Measurements from ENCODE around the gene ZC3HAV1.
"Not testable (repeated sequence)": the region's sequence is repeated elsewhere in the genome, so short reads cannot be mapped to it uniquely, and the experiment has no call there.

The ZC3HAV1 gene

DNA sequence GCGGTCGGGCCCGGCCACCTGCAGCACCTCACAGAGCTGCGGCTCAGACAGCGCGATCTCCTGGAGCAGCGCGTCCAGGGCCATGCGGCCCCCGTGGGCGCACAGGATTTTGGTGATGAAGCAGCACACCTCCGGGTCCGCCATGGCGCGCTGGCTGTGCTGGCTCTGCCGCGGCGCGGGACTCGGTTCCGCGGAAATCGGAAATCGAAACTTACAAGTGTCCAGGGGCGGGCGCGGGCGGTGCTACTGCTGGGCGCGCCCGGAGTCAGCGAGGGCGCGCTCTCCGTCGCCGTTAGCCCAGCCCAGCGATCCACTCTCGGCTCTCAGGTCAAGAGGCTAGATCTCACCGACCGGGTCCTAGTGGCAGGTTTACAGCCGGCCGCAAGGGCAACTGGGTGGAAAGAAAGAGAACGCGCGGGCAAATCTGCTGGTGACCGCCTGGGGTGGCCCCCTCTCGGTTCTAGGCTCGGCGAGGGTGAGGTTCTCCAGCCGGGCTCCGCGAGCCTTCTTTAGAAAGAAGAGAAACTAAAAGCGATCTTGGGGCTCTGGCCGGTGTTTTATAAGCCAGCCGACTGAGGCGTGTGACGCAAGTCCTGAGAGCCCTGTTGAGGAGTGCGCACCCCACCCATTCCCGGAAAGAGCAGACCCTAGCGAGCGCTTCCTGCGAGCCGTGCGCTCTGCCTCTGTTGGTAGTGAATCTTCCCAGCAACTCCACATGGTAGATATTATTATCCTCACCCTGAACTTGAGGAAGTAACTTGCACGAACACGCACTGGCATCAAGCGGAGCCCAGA lies at the start of gene ZC3HAV1:
Gene ZC3HAV1, minus strand, starts transcription at position 533 of the 795 bp plus-strand sequence. Its CDS starts 389 bp downstream, at position 144.
- DNase-seq = peak; percentile 67

DNA sequence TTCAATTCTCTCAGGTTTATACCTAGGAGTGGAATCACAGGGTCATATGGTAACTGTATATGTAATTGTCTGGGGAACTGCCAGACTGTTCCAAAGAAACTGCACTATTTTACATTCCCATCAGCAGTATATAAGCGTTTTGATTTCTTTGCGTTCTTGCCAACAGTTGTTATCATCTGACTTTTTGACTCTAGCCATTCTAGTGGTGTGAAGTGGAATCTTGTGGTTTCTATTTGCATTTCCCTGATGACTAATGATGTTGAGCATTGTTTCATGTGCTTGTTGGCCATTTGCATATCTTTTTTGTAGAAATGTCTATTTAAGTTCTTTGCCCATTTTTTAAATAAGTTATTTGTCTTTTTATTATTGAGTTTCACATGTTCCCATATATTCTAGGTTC lies 44.3 kb upstream of the ZC3HAV1 start:
- DNase-seq = no peak

DNA sequence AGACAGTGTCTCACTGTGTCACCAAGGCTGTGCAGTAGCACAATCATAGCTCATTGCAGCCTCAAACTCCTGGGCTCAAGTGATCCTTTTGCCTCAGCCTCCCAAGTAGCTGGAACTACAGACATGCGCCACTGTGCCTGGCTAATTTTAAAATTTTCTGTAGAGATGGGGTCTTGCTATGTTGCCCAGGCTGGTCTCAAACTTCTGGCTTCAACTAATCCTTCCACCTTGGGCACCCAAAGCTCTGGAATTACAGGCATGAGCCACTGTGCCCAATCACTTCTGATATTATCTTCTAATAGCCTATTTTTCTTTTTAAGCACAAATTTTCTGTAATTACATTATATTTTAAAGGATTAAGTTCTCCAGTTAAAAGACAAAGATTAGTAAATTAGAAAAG lies 42.6 kb upstream of the ZC3HAV1 start:
- no peak for DNase-seq

DNA sequence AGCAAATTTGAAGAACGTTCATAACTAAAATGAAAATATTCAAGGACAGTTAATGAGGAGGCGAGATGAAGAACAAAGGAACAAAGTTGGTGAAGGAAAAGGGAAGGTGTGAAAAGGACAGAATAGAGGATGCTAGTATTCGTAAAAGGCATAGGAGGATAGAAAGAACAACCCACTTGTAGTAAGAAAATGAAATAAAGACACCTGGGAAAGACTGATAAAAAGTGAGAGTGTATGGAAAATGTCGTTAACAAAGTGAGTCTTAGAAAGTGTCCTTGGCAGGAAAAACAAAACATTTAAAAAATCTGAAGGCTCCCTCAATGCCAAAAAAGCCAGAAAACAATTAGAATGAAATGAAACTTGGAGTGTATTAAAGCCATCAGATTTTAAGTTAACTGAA lies 29.6 kb upstream of the ZC3HAV1 start:
- DNase-seq = no peak

DNA sequence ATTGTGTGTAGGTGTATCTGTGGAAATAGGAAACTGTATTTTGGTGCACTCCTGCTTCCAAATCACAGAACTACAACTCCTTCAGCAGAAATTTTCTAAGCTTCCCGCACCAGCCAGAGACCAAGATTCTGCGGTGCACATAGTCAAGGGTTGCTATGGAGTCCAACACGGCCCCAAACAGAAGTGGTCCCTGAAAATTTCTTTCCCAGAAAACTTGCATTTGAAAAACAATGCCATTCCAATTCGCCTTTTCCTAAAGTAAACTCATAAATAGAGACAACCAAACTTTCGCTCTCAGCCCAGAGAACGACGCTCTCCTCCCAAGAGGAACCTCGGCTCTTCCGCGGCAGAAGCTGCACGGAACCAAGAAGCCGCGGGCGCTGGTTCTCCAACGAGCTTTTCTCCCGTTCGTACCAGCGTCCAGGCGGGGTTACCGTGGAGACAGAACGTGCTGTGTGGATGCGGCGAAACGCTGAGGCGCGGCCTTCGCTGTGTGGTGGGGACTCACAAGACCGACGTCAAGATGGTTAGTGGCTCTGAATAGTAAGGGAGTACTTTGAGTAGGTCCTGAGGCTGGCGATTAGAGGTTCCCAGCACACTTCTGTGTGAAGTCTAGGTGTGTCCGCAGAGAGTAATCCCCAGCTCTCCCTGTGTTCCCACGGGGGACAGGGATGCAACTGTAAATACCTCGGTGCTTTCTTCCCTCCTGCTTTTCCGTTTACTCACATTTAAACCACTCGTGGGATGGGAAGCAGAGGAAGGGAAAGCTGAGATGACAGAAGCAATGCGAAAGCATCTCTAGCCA lies 24.0 kb upstream of the ZC3HAV1 start:
- DNase-seq = peak; percentile 88

DNA sequence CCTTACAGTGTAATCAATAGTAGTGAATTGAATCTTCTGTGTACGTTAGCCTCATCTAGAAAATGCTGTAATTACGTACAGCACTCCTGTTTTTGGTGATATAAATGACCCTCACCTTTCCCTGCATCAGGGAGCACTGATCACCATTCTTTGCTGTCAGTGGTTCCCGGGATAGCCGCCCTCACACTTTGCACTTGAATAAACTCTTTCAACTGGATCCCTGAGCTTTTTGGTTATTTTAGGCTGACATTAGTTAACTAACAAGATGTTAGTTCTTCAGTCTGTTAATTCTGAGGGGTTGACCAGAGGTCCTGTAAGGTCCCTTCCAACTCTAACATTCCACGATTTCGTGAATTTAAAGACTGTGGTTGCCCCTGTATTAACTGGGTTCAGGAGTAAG lies 23.4 kb upstream of the ZC3HAV1 start:
- DNase-seq = no peak

DNA sequence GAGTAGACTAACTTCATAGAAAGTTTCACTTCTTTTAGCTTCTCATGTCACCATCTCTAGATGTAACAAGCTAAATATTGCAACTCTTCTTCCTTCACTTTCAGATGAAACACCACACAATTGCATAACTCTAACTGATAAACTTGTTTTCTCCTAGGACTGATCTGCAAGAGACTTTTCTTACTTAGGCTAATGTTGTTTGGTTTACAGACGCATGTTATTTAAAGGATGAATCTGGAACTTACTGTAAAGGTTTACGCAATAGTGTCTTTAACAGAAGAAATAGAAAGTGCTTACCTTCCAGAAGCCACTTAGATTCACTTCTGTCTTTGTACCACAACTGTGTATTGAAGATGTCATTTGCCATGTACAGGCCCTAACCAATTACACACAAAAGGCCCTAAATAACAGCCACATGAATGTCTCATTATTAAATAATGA lies 22.1 kb upstream of the ZC3HAV1 start:
- no peak for DNase-seq

DNA sequence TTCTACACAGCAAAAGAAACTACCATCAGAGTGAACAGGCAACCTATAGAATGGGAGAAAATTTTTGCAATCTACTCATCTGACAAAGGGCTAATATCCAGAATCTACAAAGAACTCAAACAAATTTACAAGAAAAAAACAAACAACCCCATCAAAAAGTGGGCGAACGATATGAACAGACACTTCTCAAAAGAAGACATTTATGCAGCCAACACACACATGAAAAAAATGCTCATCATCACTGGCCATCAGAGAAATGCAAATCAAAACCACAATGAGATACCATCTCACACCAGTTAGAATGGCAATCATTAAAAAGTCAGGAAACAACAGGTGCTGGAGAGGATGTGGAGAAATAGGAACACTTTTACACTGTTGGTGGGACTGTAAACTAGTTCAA lies 20.3 kb upstream of the ZC3HAV1 start:
- DNase-seq = not testable (repeated sequence)

DNA sequence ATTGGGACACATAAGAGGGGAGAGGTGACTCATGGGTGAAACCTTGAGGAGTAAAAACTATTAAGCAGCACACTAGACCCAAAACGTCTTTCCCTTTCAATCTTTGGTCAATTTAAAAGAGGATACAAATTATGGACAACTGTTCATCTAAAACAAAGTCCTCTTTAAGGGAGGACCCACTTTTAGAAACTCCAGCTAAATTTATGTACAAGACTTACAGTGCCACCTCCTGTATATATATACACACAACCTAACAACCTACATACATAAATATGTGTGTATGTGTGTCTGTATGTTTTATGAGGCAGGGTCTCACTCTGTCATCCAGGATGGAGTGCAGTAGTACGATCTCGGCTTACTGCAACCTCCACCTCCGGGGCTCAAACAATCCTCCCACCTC lies 18.1 kb upstream of the ZC3HAV1 start:
- no peak for DNase-seq

DNA sequence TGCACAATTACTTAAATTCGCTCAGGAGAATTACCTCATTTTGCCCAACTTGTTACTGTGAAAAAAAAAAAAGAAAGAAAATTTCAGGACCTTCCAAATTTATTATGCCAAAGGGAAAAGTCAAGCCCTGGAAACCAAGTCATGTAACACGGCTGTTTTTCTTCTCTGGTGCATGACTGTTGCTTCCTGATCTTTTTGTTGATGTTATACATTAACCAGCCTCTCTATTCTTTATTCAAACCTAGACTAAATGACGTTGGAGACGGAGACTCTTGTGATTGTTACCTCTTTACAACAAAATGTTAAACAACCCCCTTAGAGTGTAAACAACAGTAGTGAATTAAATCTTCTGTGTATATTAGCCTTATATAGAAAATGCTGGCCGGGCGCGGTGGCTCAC lies 16.1 kb upstream of the ZC3HAV1 start:
- DNase-seq = no peak

DNA sequence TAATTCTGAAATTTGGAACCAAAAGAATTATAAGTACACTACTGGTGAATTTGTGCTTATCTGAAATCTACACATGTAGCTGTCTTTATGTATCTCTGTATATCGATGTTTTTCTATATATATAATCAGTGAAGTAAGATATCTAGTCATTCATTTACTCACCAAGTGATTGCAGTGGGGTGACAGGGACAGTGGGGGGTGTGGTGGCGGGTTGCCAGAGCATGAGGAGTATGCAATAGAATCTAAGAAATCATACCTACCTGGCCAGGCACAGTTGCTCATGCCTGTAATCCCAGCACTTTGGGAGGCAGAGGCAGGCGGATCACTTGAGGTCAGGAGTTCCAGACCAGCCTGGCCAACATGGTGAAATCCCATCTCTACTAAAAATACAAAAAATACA lies 15.5 kb upstream of the ZC3HAV1 start:
- not testable (repeated sequence) for DNase-seq

DNA sequence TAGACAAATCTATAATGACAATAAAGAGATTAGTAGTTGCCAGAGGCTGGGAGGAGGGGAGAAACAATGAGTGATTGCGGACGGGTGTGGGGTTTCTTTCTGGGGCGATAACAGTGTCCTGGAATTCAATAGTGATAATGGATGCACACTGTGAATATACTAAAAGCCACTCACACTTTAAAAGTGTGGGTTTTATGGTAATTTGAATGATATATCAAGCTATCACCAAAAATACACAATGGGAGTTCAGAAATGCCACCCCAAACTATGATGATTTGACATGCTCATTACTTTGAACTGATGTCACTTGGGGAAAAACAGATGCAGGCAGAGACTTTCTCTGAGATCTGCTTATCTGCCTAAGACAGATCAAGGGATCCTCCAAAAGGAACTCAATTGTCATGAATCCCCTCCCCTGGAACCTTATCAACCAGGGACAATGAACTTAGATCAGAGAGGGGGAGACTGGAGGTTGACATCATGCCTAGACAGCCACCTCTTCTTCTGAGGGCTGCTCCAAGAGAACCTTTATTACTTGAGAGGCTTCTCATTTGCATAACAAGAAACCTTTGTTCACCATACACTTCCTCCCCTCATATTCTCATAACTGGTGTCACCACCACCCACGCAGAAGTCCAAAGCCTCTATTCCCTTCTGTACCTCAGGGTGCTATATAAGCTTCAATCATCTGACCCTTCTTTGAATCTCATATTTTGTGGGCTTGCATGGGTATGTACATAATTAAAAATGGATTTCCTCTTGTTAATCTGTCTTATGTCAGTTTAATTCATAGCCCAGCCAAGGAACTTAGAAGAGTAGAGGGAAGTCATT lies 14.8 kb upstream of the ZC3HAV1 start:
- no peak for DNase-seq

DNA sequence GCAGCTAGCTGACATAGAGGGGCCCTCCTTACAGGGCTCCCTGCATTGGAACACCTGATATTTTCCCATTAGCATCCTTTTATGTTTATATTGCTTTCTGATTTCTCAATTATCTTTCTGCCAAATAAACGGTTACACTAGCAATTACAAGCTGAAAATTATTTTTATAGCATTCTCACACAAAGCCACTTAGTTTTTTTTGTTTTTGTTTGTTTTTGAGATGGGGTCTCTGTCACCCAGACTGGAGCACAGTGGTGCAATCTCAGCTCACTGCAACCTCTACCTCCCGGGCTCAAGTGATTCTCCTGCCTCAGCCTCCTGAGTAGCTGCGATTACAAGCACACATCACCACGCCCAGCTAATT lies 9.9 kb upstream of the ZC3HAV1 start:
- no peak for DNase-seq

DNA sequence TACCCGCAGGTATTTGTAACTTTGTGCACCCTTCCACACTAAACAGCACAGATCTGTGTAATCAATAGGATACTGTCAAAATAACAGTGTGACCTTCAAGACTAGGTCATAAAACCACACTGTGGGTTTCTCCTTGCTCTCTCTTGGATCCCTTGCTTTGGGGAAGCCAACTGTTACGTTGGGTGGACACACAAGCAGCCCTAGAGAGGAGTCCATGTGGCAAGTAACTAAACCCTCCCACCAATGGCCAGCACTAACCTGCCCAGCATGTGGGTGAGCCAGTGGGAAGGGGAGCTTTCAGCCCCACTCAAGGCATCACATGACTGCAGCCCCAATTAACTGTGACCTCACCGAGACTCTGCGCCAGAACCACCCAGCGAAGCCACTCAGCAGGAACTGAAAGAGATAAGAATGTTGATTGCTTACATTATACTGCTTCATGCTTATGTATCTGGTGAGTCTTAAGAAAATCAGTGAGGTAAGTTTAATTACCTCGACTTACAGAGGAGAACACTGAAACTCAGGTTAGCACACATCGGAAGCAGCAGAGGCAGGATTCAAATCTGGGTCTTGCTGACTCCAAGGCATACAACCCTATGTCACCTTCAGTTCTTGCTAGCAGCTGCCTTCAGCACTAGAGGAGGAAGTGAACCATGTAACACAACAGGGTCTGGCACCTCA lies 9.4 kb upstream of the ZC3HAV1 start:
- no peak for DNase-seq

DNA sequence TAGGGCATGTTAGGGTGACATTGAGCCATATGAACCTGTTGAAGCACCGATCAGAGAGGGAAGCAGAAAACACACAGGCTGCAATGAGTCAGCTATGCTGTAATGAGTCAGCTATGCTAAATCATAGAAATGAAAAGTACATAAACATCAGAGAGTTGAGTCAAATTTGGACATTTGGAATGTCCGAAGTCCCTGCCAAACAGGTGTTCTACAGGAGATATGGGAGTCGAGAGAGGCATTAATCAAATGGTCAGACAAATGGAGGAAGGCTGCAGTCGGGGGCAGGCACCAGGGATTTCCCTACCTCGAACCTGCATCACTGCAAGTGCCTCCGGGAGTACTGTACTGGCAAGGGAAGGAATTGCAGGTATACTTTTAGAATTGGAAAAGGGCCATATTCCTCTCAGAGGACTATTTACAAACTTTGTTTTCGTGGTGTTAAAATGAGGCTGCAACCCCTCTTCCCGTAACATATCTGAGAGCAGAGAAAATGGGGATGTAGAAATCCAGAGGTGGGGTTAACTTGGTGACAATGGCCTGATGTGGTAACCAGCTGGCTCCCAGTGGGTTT lies 8.8 kb upstream of the ZC3HAV1 start:
- DNase-seq = no peak

DNA sequence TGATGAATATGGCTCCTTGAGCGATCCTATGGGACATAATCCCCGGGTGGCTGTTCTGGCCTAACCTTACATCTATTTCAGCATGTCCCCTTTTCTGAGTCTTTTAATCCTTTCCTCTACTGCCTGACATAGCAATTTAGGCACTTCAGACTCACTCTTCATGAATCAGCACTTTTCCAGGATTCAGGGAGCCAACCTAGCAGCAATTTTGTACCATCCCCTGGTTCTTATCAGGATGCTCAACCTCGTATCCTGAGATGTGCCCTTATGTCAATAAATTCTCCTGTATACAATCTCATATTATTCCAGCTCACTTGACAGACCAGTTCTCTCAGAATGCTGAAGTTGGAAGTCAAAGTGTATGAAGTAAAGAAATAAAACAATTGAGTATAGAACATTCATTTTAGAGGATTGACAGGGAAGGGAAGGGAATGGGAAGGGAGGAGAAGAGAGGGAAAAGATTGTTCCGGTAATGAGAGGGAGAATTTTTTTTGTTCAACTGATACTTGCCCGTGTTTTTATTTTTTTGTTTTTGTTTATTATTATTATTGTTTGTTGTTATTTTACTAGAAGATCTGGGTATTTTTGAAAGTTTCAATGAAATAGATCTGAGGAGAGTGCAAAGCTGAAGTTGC lies 8.2 kb upstream of the ZC3HAV1 start:
- DNase-seq = no peak

DNA sequence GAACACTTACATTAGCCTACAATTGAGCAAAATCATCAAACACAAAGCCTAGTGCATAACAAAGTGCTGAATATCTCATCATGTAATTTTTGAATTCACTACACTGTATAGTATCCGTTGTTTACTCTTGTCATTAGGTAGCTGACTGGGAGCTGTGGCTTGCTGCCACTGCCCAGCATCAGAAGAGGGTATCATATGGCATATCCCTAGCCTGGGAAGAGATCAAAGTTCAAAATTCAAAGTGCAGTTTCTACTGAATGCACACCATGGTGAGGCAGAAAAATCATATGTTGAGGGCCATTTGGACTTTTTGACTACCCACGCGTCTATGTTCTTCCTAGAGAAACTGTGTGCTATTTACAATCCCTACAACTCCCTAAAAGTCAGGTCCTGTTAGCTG lies 7.5 kb upstream of the ZC3HAV1 start:
- DNase-seq = no peak

DNA sequence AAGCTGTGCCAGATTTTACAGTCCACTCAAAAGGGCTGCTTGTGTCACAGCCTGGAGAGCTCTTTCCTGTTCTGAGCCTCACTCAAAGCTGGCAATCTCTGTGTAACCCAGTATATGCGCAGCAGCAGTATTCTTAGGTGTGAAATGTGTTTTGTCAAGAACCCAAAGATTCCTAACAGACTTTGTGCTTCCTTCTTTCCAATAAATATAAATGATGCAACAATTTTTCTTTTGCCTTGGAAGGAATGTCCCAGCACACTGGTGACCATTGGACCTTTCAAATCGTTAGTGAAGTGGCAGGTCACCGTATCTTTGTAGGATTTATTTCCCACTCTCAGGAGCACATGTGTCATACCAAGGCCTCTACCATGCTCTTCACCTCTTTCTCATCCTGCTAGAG lies 5.6 kb upstream of the ZC3HAV1 start:
- no peak for DNase-seq

DNA sequence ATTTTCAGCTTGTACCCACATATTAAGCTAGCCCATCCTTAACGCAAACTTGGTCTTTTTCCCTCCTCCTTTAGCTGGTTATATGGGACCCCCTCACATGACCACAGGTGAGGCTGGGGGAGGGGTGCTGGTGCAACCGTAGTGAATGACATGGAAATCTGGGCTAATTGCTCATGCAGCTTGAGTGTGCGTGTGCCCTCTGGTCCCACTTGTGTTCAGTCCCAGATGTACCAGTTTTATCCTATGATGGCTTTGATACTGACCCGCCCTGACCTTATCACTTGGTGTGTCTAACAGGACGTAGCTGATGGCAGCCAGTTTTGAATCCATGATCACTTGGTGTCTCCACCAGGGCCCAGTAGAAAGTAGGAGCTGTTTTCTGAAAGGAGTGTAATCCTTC lies 5.1 kb upstream of the ZC3HAV1 start:
- DNase-seq = no peak

DNA sequence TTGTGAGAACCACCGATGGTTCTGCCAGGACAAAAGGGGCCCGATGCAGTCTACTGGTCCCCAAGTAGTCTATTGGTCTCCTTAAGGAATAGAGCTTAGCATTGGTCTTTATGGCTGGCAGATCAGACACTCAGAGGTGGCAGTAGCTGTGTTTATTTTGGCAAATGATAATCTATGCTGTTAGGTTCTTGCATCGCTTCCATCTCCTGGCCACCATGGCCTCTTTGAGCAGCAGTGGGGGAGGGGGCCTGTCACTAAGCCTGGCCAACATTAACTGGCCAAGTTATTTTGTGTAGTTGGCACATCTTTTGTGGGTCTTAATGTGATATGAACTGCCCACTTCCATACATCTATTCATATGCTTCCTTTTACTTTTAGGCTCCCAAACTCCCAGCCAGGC lies 4.5 kb upstream of the ZC3HAV1 start:
- no peak for DNase-seq

DNA sequence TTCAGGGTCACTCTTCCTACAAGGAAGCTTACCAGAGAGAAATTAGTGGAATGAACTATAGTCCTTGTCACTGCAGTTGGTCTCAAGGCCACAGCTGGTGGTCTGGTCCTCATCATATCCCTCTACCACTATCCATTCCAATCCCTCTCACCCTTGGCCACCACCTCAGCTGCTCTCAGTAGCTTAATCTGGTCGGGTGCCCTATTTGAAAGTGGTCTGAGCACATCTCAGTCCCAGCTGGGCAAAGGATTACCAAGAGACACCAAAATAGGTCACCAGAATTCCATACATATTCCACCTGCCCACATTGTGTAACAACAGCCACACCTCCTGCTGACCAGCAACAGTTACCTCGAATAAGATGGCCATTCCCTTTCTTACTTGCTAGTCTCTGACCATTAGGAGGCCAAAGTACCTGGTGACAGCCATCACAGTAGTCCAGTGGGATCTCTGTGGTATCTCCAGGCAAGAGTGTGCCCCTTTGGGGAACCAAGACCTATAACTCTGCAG lies 3.3 kb upstream of the ZC3HAV1 start:
- no peak for DNase-seq

DNA sequence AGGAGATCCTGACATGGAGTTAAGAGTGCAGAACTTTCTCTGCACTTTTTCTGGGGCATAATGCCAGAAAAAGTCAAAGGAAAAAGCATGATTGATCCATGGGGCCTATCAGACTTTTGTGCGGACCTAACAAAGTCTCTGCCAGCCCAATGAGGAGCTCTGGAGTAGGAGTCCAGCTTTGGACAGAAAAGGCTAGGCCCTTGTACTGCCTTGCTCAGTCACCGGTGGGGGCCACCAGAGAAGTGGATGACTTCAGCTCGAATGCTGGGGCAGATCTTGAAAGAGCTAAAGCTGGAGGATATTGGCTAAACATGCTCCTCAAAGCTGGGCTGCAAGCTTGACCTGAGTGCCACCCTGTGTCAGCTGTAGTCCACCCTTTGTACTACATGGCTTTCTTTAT lies 2.8 kb upstream of the ZC3HAV1 start:
- no peak for DNase-seq

Data from NCI-H1092 (cell line).